Pancreas (tissue), 10 donors: ENCODE results near the gene LRR1. TPM values are rescaled to one million over a fixed set of nuclear protein-coding genes. Genes with fewer than 3 reads are reported as not detected.
"Not testable (repeated sequence)": the region's sequence is repeated elsewhere in the genome, so short reads cannot be mapped to it uniquely, and the experiment has no call there.

ENCODE experiments used
- ATAC-seq, 4 donors: fragments of 200-7000 bp; cut with Tn5 transposase; one replicate each; pipeline versions ENCODE4 v1.8.0 to v1.9.1; 2020; ENCODE audit warnings: mild to moderate bottlenecking in 4 of 4, moderate library complexity in 4 of 4
- DNase-seq, 6 donors: peaks; one replicate each; pipeline ENCODE4 v3.0.0-alpha.2; 2020
- FAIRE-seq: peaks from 2 replicates; lab custom pipeline; 2012; peaks lifted over from hg19 to GRCh38; lab: Jason Lieb, UNC
- H3K27ac ChIP-seq, 4 donors: fragments of 200-600 bp; sonication (generic); 1 replicate in 3 of 4; 2 replicates in 1 of 4; pipeline versions ENCODE4 v1.5.0 to v1.8.0; 2020
- H3K27me3 ChIP-seq, 4 donors: fragments of 200-600 bp; one replicate each; pipeline ENCODE4 v1.8.0; 2021
- H3K36me3 ChIP-seq, 3 donors: fragments of 200-600 bp; sonication (generic) in 1 of 3; one replicate each; pipeline versions ENCODE4 v1.5.0 to v1.8.0; 2020 to 2021
- H3K4me1 ChIP-seq, 3 donors: fragments of 200-600 bp; one replicate each; pipeline ENCODE4 v1.8.0; 2021
- H3K4me3 ChIP-seq, 4 donors: fragments of 200-600 bp; sonication (generic) in 2 of 4; one replicate each; pipeline versions ENCODE4 v1.5.0 to v1.8.0; 2020 to 2021
- H3K9me3 ChIP-seq, 4 donors: fragments of 200-600 bp; one replicate each; pipeline ENCODE4 v1.8.0; 2021
- CTCF ChIP-seq, 4 donors: fragments of 200-600 bp; sonication (generic) in 3 of 4; IDR thresholded peaks; one replicate each; pipeline versions ENCODE4 v1.5.0 to v1.8.0; 2021; ENCODE audit warnings: antibody characterized with exemption in 4 of 4
- WGBS, 2 donors: extraction: QIAGEN DNeasy Blood & Tissue Kit; methylation state at CpG; one replicate each; pipeline ENCODE4 v1.1.7; 2013; 5-methylcytosine and 5-hydroxymethylcytosine counted together
- intact Hi-C, 3 donors: fragments of 100-400 bp; cut with DNase I; formaldehyde crosslinking; loops; one replicate each; pipeline versions ENCODE4 v1.11.1 to v1.14.2; 2022
- polyA plus RNA-seq, 2 donors: library from polyadenylated mRNA; stranded (reverse); fragments of 200-250 nt; gene quantifications; one replicate each; pipeline ENCODE4 v1.2.3, GENCODE V29; 2013
- total RNA-seq, 6 donors: library from RNA; stranded (reverse); fragmentation: NEBNext Ultra II Directional in 4 of 6; extraction: Animal tissue kit (Norgen Biotek cat#: 25700) in 4 of 6; gene quantifications; one replicate each; pipeline versions ENCODE4 v1.2.1 to v1.2.4, GENCODE V29; 2021 to 2023
- donor health status: healthy with polysubstance abuse.
- donor health status: DM: no; HTN: no; CAD: no; lungs with moderate emphysema.
- donor health status: DM: no; HTN: no; CAD: no.
- donor health status: control.
- donor health status: control.
- donor health status: Bipolar disorder and iron deficiency.
- donor health status: DM: yes; HTN: yes; CAD: no.
- donor health status: DM: no; HTN: no; CAD: no.
- donor health status: DM: no; HTN: no; CAD: no.
- donor health status: DM: yes; HTN: yes; CAD: no.

The LRR1 gene
- total and polyA plus RNA-seq, 8 donors: 2.5 to 7.2 (median 3.8) TPM

- Histone ChIP-seq H3K27me3 (no peaks in the 10 kb centered on the region), H3K4me3 (no peak overlapping the region), H3K9me3 (no peaks in the 10 kb centered on the region), H3K27ac (no peak overlapping the region), H3K4me1 (peaks cover 0 to 6% (median 0%) of the 10 kb centered on the region in 3 donors), H3K36me3 (no peaks in the 10 kb centered on the region)
- ATAC-seq (no peak), FAIRE-seq (no peak), DNase-seq (no peak)
- WGBS, 2 donors: 82 to 91% methylated on average over 2 of the region's 2 CpGs
- TF ChIP-seq CTCF (IDR thresholded peaks at IDR 0.05): no peak
- intact Hi-C loops: no loop called here
Measured at GRCh38 chr14:49614196-49614595, 15.5 kb downstream of the LRR1 start.

- H3K36me3 ChIP-seq: no peaks in the 10 kb centered on the region
- DNase-seq: no peak
- no peaks in the 10 kb centered on the region for H3K27me3 ChIP-seq
- 74 to 81% methylated on average over 6 of the region's 6 CpGs for WGBS, 2 donors
- no peak for ATAC-seq
- no peaks in the 10 kb centered on the region for H3K9me3 ChIP-seq
- H3K4me1 ChIP-seq: peaks cover 0 to 6% (median 0%) of the 10 kb centered on the region in 3 donors
- no peak for FAIRE-seq
- TF ChIP-seq CTCF (IDR thresholded peaks at IDR 0.05): no peak
- no peak overlapping the region for H3K4me3 ChIP-seq
- no peak overlapping the region for H3K27ac ChIP-seq
- intact Hi-C loops: no loop called here
Measured at GRCh38 chr14:49615776-49616175, 17.0 kb downstream of the LRR1 start.

GRCh38 chr14:49617852-49618519 lies 19.2 kb downstream of the LRR1 start:
- H3K27me3 ChIP-seq: no peaks in the 10 kb centered on the region
- no peak for TF ChIP-seq CTCF (IDR thresholded peaks at IDR 0.05)
- H3K27ac ChIP-seq: no peak overlapping the region
- 71 to 83% methylated on average over 6 of the region's 6 CpGs for WGBS, 2 donors
- no peaks in the 10 kb centered on the region for H3K36me3 ChIP-seq
- DNase-seq (no peak), FAIRE-seq (no peak), ATAC-seq (no peak)
- no peak overlapping the region for H3K4me3 ChIP-seq
- H3K9me3 ChIP-seq: no peaks in the 10 kb centered on the region
- peaks cover 0 to 10% (median 8%) of the 10 kb centered on the region in 3 donors for H3K4me1 ChIP-seq
- intact Hi-C loops: no loop called here

- ATAC-seq, intact Hi-C loops, H3K9me3 ChIP-seq, H3K27me3 ChIP-seq, H3K27ac ChIP-seq, DNase-seq, H3K36me3 ChIP-seq, FAIRE-seq: not testable (repeated sequence)
- H3K4me1 ChIP-seq: peaks cover 4 to 23% (median 15%) of the 10 kb centered on the region in 3 donors
- peak overlapping the region; percentile 60 to 93 (median 82) for H3K4me3 ChIP-seq
- 33 to 40% methylated on average over 19 of the region's 19 CpGs for WGBS, 2 donors
Measured at GRCh38 chr14:49619273-49619672, 20.5 kb downstream of the LRR1 start.

- TF ChIP-seq CTCF (IDR thresholded peaks at IDR 0.05): no peak
- H3K27me3 ChIP-seq: no peaks in the 10 kb centered on the region
- H3K27ac ChIP-seq: peak overlapping the region; percentile 89 to 96 (median 94)
- intact Hi-C loops: no loop called here
- FAIRE-seq (no peak), ATAC-seq (no peak), DNase-seq (no peak)
- H3K9me3 ChIP-seq: no peaks in the 10 kb centered on the region
- peaks cover 4 to 24% (median 15%) of the 10 kb centered on the region in 3 donors for H3K4me1 ChIP-seq
- peak overlapping the region; percentile 60 to 93 (median 82) for H3K4me3 ChIP-seq
- WGBS, 2 donors: 0% methylated on average over 11 of the region's 11 CpGs
- no peaks in the 10 kb centered on the region for H3K36me3 ChIP-seq
Measured at GRCh38 chr14:49619730-49620129, 21.0 kb downstream of the LRR1 start.
